GM21723 (cell line): ENCODE data around the gene PGAM4.
"Not testable (repeated sequence)": the region's sequence is repeated elsewhere in the genome, so short reads cannot be mapped to it uniquely, and the experiment has no call there.

Experiments
- ATAC-seq: cut with Tn5 transposase; IDR thresholded peaks from one replicate; pipeline ENCODE4 v1.9.1; 2021; ENCODE audit warnings: mild to moderate bottlenecking, moderate library complexity; ENCODE audit not compliant: unreplicated experiment

PGAM4 gene

DNA sequence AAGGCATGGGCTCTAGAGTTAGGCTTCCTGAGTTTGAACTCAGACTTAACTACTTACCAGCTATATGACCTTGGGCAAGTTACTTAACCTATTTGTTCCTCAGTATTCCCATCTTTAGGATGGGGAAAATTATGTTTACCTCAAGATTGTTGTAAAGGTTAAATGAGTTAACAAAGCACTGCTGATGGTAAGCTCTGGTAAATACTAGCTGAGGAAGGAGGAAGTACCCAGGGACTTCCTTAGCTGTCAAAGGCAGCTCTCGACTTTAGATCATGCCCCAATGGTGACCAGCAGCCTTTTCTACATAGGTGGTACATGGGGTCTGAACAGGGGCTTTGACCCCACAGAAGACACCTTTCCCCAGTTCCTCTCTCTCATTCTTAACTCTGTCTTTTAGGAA, 38.9 kb downstream of the PGAM4 start:
- ATAC-seq: no peak

DNA sequence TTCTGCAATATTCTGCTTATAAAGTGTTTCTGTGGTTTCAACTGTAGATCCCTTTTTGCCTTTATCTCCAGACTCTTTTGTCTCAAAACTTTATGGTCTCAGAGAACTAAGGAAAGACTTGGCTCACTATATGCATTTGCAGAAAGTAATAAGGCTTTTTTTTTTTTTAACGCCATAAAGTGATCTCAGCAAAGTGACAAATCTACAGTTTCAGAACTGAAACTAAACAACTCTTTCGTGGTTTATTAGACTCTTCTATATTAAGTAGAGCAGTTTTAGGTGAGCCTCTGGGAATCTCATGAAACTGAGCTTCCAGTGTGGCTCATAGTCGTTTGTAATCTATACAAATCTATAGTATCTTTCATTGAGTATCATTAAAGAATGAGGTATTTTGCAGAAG, 43.7 kb downstream of the PGAM4 start:
- peak; percentile 54 for ATAC-seq

DNA sequence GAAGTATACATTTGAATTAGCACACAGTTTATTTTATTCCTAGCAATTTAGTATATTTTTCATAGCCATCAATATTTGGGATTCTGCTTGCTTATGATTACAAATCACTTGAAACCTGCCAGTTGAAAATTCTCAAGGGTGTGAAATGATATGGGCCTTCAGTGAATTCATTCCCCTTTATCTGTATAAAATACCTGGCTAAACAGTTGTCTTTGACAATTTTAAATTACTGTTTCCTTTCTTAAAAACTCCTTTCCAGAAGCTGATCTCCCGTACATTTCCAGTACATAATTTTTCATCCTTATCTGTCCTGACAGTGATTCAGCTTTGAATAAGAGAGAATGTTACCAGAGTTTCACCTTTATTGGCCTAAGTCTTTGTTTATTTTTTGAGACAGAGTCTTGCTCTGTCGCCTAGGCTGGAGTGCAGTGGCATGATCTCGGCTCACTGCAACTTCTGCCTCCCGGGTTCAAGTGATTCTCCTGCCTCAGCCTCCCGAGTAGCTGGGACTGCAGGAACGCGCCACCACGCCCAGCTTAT, 45.0 kb downstream of the PGAM4 start:
- ATAC-seq: no peak

GRCh38 chrX:77922787-77923186, 46.7 kb downstream of the PGAM4 start:
- ATAC-seq: no peak

- ATAC-seq: not testable (repeated sequence)
Measured at GRCh38 chrX:77919370-77919769, 50.1 kb downstream of the PGAM4 start.

- no peak for ATAC-seq
Measured at GRCh38 chrX:77918568-77918967, 50.9 kb downstream of the PGAM4 start.
